DMS153 treated with DMSO at 0.1 percent for 48 hours (cell line): ENCODE data around the gene HUNK.
"Not testable (repeated sequence)": the region's sequence is repeated elsewhere in the genome, so short reads cannot be mapped to it uniquely, and the experiment has no call there.

Experiments used
- DNase-seq: peaks from one replicate; lab custom pipeline; 2025; ENCODE audit not compliant: unreplicated experiment; lab: John Stamatoyannopoulos, UW

The HUNK gene

GRCh38 chr21:31993826-31994825 is 121.3 kb downstream of the HUNK start:
- DNase-seq: no peak

- DNase-seq: no peak
Observed at GRCh38 chr21:31997191-31997590, 124.4 kb downstream of the HUNK start.

DNA sequence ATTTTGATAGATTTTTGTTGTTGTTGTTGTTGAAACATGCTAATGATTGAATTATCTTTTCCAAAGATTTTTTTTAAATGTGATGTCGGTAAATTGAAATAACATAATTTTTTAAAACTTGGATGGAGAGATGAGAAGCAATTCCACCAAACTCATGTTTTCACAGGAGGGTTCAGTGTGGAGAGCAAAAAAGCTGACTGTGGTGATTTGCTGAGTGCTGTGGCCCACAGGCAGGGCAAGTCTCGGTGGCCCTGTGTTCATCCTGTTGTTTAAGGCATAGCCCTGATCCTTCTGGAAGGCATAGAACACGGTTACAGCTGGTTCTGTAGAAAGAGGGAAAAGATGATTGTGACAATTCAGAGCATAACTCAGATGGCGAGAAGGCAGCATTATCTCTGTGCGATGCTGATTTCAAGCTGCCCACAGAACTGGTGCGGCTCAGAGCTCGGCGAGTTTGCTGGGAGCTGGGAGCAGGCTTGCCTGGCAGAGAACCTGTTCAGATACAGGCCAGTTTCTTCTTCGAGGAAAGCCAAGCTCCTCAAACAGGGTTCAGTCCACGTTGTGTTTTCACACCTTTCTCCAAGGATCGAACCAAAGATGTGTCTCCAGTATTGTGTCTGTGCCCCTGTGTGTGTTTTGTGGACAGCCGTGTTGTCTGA is 127.1 kb downstream of the HUNK start:
- no peak for DNase-seq

DNA sequence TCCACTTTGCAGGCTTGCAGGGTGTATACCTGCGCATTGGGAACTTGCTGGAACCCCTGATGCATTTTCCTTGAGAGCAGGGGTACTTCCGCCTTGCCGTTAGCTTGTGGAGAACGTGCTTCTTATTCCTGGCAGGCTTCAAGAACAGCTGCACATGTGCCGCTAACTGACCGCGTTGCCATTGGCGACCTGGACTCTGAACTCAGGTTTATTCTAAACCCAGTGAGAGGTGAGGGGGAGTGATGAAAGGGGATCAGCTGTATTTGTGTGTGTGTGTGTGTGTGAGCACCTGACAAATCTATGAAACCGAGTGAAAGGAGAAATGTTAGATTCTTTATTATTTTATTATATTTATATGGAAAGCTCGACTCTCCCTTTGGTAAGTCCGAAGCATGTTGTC is 128.6 kb downstream of the HUNK start:
- no peak for DNase-seq

DNA sequence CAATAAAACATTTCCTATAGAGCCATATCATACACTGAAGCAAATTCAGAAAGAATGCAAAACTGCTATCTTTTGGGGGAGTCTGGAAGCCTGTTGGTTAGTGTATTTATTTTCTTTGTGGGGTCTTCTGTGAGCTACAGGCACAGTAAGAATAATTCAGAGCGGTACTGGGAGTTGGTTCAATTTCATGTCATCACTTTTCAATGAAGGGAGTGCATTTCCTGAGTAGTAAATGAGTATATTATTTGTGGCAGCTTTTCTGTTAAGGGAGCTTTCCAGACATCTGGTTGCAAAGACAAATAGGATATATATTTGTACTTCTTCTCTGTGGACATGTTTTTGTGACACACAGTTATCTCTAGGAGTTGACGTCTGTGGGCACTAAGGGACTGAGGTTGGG is 130.6 kb downstream of the HUNK start:
- no peak for DNase-seq

DNA sequence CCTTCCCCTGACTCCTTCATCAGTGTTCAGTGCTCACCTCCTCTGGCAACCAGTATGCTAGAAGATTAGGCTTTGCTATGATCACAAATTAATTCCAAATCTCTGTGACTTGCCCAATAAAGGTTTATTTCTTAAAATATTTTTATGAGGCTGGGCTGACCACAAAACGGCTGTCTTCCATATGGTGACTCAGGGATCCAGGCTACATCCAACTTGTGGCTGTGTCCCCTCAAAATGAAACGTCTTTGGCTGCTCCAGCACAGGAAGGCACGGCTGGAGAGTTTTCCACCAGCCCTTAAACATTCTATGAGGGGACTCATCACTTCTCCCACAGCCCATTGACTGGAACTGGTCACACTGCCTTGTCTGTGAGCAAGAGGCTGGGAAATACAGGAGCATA is 131.5 kb downstream of the HUNK start:
- no peak for DNase-seq

GRCh38 chr21:32007456-32007855 is 134.6 kb downstream of the HUNK start:
- no peak for DNase-seq

DNA sequence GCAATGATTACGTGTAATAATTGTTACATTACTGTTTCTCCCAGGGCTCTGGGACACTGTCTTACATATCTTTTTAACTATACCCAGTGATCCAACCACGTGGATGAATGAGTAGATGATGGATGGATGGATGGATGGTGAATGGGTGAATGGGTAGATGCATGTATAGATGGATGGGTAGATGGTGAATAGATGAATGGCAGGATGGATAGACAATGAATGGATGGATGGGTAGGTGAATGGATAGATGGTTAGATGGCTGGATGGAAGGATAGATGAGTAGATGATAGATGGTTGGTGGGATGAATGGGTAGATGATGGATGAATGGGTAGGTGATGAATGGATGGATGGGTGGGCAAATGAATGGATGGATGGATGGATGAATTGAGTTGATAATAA is 135.9 kb downstream of the HUNK start:
- no peak for DNase-seq

DNA sequence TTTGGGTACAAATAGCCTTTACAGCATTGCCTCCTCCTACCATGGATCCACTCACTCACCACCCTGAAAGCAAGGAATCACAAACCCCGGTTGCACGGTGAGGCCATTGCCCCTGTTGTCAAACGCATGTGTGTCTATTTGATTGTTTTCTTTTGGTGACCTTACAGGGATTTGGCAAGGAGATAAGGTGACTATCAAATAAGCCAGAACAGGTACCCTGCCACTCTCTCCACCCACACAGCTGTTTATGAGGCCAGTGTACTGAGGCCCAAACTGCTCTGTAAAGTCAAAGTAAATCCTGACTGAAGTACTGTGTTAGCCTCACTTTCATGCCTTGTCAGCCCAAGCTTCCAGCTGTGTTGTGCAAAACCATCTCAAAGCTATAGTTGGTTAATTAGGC is 136.4 kb downstream of the HUNK start:
- no peak for DNase-seq

DNA sequence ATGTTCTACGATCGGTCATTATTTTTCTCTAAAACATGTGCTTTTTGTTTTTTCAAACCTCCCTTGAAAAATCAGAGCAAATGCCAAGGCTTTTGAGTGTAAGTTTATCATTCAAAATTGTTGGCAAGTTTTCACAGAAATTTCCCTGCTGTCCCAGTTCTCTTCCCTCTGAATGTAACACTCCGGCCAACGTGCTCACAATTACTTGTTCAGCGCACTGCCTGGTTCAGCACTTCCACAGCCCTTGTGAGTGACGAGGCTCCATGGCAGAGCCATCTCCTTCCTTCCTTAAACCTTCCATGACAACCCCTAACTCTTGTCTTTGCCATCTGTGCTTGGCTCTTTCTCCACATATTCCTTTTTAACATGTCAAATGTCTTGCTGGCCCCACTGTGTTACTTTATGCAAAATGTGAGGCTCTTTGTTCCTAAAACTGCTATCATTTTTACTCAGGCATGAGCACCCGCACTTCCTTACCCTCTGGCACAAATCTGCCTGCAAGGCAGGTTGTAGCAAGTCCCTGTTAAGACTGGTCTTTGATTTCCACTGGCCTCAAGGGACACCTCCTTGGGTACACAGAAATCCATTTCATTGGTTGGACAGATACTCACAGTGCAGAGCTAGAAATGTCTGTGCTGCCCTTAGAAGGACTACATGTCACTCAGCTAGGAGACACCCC is 142.8 kb downstream of the HUNK start:
- no peak for DNase-seq

GRCh38 chr21:32018381-32018780 is 145.6 kb downstream of the HUNK start:
- DNase-seq: no peak

GRCh38 chr21:32020564-32020963 is 147.7 kb downstream of the HUNK start:
- DNase-seq: no peak

DNA sequence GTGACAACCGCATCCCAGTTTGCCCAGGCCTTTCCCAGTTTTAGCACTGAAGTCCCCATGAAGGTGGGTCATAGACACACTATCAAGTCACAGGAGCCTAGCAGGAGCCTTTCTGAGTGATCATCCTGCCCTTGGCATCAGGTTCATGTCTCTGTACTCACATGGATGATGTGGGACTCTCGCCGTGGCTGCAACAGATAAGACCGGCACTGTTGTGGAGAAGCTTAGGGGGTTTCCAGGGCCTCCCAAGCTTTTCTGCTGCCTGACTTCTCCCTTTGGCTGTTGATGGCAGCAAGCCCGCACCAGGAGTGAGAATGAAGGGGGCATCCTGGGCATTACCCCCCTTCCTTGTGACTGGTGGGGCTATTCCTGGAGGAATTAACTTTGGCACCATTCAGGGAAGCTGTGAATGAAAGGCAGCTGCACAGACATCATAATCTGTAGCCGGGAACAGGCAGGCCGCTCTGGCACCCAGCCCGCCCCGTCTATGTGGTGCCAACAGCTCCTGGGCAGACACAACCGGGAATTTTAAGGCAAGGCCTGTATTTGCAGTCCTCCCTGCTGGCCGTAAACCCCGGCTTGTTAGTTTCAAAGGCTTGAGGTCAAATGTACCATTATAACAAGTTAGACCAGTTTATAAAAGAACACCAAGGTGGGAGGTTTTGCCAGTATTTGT is 148.6 kb downstream of the HUNK start:
- no peak for DNase-seq

DNA sequence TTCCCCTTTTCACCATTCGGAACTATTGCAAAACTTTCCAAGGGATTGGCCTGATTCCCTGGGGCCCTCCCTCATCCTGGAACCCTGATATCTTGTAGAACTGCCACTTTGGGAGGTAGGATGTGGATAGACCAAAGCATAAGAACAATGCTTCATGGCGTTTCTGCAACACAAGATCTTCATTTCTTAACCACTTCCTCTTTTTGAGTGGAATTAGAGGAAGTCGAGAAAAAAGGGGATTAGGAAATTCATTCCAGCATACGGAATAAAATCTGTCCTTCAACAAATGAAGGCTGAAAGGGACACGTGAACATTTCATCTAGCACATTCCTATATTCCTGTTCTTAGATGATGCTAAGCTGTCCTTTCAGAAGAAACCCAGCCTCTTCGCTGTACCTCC is 149.3 kb downstream of the HUNK start:
- no peak for DNase-seq

GRCh38 chr21:32030146-32030652 is 157.4 kb downstream of the HUNK start:
- DNase-seq: no peak

GRCh38 chr21:32034850-32035249 is 162.0 kb downstream of the HUNK start:
- no peak for DNase-seq

- no peak for DNase-seq
Observed at GRCh38 chr21:32035617-32036016, 162.8 kb downstream of the HUNK start.

DNA sequence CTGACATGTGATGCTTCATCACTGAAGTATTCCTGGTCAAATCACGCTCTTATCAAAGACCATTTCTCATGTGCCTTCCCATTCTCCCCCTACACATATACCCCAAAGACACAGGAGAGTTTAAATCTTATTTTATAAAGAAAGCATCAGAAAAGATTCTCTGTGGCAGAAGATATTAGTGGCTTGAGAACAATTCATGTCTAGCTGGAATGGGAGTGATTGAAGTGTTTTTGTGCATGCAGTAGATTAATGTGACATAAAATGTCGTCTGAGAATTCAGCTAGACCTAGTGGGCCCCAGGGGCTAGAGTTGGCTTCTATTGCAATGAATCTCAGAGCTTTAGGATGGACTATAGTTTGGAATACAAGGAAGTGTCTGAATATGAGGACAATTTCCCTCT is 163.9 kb downstream of the HUNK start:
- no peak for DNase-seq

DNA sequence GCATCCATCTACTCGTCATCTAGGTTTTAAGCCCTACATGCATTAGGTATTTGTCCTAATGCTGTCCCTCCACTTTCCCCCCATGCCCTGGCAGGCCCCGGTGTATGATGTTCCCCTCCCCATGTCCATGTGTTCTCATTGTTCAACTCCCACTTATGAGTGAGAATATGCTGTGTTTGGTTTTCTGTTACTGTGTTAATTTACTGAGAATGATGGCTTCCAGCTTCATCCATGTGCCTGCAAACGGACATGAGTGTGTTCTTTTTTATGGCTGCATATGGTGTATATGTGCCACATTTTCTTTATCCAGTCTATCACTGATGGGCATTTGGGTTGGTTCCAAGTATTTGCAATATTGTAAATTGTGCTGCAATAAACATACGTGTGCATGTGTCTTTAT is 165.9 kb downstream of the HUNK start:
- DNase-seq: not testable (repeated sequence)

DNA sequence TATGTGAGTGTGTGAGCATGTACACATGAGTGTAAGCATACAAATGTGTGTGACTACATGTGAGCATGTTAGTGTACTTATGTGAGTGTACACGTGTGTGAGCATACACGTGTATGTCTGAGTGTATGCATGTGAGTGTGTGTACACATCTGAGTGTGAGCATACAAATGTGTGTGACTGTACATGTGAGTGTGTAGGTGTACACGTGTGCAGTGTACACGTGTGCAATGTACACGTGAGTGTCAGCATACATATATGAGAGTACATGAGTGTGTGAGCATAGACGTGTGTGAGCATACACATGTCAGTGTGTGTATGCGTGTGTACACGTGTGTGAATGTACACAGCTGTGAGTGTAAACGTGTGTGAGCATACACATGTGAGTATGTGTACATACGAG is 170.6 kb downstream of the HUNK start:
- no peak for DNase-seq
